Memory B cell (primary cell): Measurements from ENCODE around the gene PARD3B.

Source experiments
- ATAC-seq: fragments of 150-1000 bp; cut with Tn5 transposase; 2 replicates; pipeline ENCODE4 v1.10.0; 2021; ENCODE audit warnings: low read depth, mild to moderate bottlenecking, moderate library complexity
- DNase-seq, 2 donors: peaks; one replicate each; pipeline ENCODE4 v3.0.0; 2022; ENCODE audit warnings: low spot score in 2 of 2
- H3K27ac Mint-ChIP-seq: one replicate; pipeline ENCODE4 v1.8.0; 2022; ENCODE audit warnings: mild to moderate bottlenecking, moderate library complexity, mixed read lengths
- H3K27me3 Mint-ChIP-seq: one replicate; pipeline ENCODE4 v1.8.0; 2022; ENCODE audit warnings: mixed read lengths
- H3K36me3 Mint-ChIP-seq: one replicate; pipeline ENCODE4 v1.8.0; 2022; ENCODE audit warnings: mild to moderate bottlenecking, mixed read lengths
- H3K4me1 Mint-ChIP-seq: one replicate; pipeline ENCODE4 v1.8.0; 2022; ENCODE audit warnings: mixed read lengths
- H3K4me3 Mint-ChIP-seq: one replicate; pipeline ENCODE4 v1.8.0; 2022; ENCODE audit warnings: mild to moderate bottlenecking, moderate library complexity, mixed read lengths
- H3K9me3 Mint-ChIP-seq: one replicate; pipeline ENCODE4 v1.8.0; 2022; ENCODE audit warnings: mixed read lengths

PARD3B gene

DNA sequence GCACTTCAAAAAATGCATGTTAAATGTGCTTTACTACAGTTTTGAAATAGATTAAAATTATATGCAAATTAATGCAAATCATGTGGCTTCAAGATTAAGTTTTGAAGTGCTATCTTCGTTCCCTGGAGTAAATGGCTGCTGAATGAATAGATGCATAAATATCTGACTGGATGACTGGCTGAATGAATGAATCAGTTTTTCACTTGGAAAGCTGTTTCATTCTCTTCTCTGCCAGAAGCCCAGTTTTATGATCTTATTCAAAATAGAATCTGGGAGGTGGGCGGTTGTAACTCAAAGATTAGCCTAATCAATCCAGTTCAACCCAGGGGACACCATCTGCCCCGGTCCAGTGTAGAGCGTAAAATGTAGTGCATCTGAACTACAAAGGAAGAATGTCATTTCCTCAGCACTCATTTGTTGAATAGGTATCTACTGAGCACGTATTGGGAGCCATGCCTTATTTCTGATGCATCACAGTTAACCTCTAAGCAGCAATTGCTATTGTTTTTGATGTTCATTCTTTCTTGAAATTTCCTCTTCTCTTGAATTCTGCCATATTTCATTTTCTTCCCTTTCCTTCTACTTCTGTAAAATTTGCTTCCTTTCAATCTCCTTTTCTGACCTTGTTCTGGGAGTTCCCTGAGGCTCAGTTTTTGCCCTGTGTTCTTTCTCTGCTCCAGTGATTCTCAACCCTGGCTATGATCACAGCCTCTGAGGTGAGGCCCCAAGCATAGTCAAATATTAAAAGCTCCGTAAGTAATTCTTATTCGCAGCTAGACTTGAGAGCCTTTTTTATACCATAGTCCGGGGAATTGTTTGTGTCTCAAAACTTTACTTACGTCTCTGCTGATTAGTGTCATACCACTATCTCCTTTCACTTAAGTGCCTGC is 282.7 kb downstream of the PARD3B start:
- H3K4me1 Mint-ChIP-seq: no peaks in the 10 kb centered on the region

DNA sequence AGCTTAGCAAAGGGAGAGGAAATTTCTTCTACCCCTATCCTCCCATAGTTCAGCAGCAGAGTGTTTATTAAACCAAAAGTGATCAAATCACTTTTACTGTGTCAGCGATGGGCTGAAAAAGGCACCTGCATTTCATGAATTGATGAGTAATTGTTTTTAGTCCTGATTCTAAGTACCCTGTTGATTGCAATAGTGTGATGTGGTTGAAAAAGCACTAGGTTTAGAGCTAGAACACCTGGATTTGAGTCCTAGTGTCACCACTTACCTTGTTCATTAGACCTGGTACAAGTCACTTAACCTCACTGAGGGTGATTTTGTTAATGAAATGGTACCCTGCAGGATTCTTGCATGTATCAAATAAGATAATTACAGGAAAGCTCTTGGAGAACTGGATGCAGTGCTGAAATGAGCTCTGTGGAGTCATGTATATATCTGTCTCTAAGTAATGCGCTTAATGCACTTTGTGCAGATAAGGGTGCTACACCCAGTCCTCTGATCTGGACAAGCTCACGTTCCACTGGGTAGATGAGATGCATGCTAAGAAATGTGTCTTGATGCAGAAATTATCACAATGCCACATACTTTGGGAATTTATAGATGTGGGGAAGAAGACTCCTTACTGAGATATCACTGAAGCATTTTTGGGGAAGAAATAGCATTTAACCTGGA is 289.6 kb downstream of the PARD3B start:
- no peak overlapping the region for H3K27ac Mint-ChIP-seq
- ATAC-seq: no peak
- H3K27me3 Mint-ChIP-seq: no peaks in the 10 kb centered on the region
- H3K4me1 Mint-ChIP-seq: no peaks in the 10 kb centered on the region
- H3K36me3 Mint-ChIP-seq: no peaks in the 10 kb centered on the region
- H3K4me3 Mint-ChIP-seq: no peak overlapping the region
- no peak for DNase-seq
- no peaks in the 10 kb centered on the region for H3K9me3 Mint-ChIP-seq

More for the DNA sequence above, 282.7 kb downstream of the PARD3B start:
- ATAC-seq: no peak
- H3K9me3 Mint-ChIP-seq: peaks cover 4% of the 10 kb centered on the region
- H3K36me3 Mint-ChIP-seq: no peaks in the 10 kb centered on the region
- DNase-seq: no peak
- H3K27ac Mint-ChIP-seq: no peak overlapping the region
- no peaks in the 10 kb centered on the region for H3K27me3 Mint-ChIP-seq
- no peak overlapping the region for H3K4me3 Mint-ChIP-seq

DNA sequence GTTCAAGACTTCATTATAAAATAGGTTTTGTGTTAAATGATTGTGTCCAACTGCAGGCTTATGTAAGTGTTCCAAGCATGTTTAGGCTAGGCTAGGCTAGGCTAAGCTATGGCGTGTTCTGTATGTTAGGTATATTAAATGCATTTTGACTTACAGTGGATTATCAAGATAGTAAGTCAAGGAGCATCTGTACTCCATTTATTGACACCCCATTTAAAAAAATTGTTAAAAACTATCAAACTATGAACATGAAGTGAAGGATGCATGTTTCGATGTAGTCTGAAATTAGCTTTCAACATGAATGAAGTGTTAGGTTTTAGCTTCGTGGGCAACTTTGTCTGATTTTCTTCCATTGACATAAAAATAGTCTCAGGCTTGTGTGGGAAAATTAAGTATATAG is 290.5 kb downstream of the PARD3B start:
- ATAC-seq (no peak), DNase-seq (no peak)
- no peak overlapping the region for H3K27ac Mint-ChIP-seq
- H3K4me3 Mint-ChIP-seq: no peak overlapping the region
- H3K36me3 Mint-ChIP-seq: no peaks in the 10 kb centered on the region
- H3K9me3 Mint-ChIP-seq: no peaks in the 10 kb centered on the region
- no peaks in the 10 kb centered on the region for H3K4me1 Mint-ChIP-seq
- no peaks in the 10 kb centered on the region for H3K27me3 Mint-ChIP-seq

DNA sequence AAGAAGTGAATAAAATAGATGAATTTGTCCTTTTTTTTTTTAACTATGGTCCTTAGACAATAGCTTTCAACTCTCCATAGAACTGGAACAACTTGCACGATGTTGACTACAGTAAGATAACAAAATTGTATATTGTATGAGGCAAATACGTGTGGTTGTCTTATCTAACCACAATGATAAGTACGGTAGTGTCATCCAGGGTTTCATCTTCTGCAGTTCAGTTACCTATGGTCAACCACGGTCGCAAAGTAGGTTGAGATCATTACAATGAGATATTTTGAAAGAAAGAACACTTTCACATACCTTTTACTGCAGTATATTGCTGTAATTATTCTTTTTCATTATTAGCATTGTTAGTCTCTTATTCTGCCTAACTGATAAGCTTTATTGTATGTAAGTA is 295.2 kb downstream of the PARD3B start:
- Mint-ChIP-seq H3K4me1 (no peaks in the 10 kb centered on the region), H3K27me3 (no peaks in the 10 kb centered on the region), H3K9me3 (no peaks in the 10 kb centered on the region), H3K4me3 (no peak overlapping the region), H3K36me3 (no peaks in the 10 kb centered on the region), H3K27ac (no peak overlapping the region)
- DNase-seq (no peak), ATAC-seq (no peak)

DNA sequence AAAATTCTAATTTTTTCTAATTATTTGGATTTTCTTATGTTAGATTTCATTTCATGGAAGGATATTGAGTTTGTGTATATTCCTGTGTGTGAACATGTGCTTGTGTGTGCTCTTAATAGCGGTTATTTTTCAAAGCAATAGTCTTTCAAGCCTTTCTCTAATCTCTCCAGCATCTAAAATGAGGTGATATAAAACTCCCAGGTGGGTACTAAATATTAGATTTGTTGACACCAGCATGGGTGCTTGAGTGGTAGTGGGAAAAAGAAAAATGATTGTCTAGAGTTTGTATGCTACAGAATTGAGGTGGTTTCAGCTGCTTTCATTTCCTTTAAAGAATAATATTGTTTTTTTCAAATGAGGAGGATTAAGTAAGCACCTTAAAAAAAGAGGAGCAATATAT is 296.8 kb downstream of the PARD3B start:
- no peaks in the 10 kb centered on the region for H3K9me3 Mint-ChIP-seq
- H3K4me3 Mint-ChIP-seq: no peak overlapping the region
- DNase-seq (no peak), ATAC-seq (no peak)
- H3K4me1 Mint-ChIP-seq: no peaks in the 10 kb centered on the region
- no peak overlapping the region for H3K27ac Mint-ChIP-seq
- H3K27me3 Mint-ChIP-seq: no peaks in the 10 kb centered on the region
- no peaks in the 10 kb centered on the region for H3K36me3 Mint-ChIP-seq

DNA sequence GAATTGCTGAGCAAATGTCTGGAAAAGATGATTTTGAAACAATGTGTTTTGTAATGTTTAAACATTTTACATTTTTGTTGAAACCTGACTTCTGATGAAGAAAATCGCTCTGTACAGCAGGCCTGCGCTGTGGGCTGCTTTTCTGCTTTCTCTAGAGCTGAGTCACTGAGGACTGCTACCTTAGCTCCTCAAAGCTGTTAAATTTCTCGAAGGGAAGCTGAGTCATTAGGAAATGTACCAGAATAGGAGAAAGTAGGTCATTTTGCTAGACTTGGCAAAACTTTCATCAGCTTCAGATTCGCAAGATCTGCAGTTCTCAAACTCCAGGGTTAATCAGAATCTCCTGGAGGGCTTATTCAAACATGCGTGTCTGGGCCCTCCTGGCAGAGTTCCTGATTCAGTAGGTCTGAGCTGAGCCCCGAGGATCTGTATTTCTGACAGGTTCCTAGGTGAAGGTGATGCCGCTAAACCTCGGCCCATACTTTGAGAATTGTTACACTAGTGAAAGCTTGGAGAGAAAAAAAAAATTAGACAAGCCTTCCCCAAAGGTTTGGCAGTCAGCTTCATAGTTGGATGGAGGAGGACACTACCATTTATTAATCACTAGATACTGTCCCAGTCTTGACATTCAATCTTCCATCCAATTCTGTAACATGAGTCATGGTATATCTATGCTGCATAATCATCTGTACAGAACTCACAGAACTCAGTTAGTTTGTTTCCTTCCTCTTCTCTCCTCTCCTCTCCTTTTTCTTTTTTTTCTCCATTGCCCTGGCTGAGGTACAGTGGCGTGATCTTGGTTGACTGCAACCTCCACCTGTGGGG is 297.6 kb downstream of the PARD3B start:
- H3K27me3 Mint-ChIP-seq: no peaks in the 10 kb centered on the region
- H3K36me3 Mint-ChIP-seq: no peaks in the 10 kb centered on the region
- H3K4me3 Mint-ChIP-seq: no peak overlapping the region
- no peaks in the 10 kb centered on the region for H3K9me3 Mint-ChIP-seq
- no peak overlapping the region for H3K27ac Mint-ChIP-seq
- ATAC-seq (no peak), DNase-seq (no peak)
- no peaks in the 10 kb centered on the region for H3K4me1 Mint-ChIP-seq

DNA sequence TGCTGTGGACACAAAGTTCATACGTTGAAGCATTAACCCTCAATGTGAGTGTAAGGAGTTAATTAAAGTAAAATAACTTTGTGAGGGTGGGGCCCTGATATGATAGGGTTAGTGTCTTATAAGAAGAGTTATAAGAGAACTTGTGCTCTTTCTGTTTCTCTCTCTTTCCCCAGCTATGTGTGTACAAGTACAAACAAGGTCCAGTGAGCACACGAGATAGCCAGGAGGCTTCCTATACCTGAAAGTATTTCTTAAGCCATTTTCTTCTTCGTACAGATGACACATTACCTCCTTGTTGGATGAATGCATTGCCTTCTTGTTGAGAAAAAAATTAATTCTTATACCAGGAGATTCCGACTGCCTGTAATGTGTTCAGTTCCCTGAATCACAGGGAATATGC is 301.2 kb downstream of the PARD3B start:
- ATAC-seq (no peak), DNase-seq (no peak)
- Mint-ChIP-seq H3K9me3 (no peaks in the 10 kb centered on the region), H3K27me3 (no peaks in the 10 kb centered on the region), H3K4me1 (no peaks in the 10 kb centered on the region), H3K4me3 (no peak overlapping the region), H3K27ac (no peak overlapping the region), H3K36me3 (no peaks in the 10 kb centered on the region)

DNA sequence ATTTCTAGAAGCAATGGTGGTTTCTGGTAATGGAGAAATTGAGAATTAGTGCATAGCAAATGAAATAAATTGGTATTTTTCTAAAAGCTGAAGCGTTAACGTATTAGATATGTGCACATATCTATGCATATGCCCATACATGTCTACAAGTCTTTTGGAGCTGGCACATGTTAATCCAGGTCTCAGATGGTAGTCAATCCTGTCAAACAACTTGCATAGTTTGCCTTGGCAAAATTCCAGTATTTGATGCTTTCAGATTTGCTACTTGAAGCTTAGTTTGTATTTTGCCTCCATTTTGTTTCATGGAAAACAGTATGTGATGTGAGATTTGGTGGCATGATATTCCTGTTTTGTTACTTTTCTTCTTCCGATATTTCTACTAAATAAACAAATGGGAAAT is 304.6 kb downstream of the PARD3B start:
- H3K9me3 Mint-ChIP-seq: no peaks in the 10 kb centered on the region
- DNase-seq: no peak

DNA sequence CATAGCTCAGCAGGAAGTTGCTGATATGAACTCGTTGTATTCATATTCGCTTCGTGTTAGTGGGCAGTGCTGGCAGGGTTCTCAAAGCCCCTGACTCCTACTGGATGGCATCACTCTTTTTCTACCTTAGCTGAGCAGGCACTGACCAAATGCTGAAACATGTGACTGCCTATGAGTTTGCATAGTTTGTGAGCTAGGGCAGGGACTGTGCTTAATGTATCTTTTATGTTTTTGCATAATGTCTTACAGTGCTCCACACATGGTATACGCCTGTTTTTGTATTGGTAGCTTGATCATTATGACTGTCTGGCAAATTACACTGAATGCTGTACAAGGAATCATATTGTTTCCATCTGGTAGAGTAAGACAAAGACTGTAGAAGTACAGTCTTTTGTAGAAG is 305.3 kb downstream of the PARD3B start:
- ATAC-seq (no peak), DNase-seq (no peak)
- no peak overlapping the region for H3K4me3 Mint-ChIP-seq
- H3K36me3 Mint-ChIP-seq: no peaks in the 10 kb centered on the region
- no peaks in the 10 kb centered on the region for H3K4me1 Mint-ChIP-seq
- H3K27me3 Mint-ChIP-seq: no peaks in the 10 kb centered on the region
- H3K27ac Mint-ChIP-seq: no peak overlapping the region
- H3K9me3 Mint-ChIP-seq: peaks cover 1% of the 10 kb centered on the region

More for the DNA sequence above, 304.6 kb downstream of the PARD3B start:
- Mint-ChIP-seq H3K4me3 (no peak overlapping the region), H3K27me3 (no peaks in the 10 kb centered on the region), H3K4me1 (no peaks in the 10 kb centered on the region), H3K27ac (no peak overlapping the region), H3K36me3 (no peaks in the 10 kb centered on the region)
- ATAC-seq: no peak

DNA sequence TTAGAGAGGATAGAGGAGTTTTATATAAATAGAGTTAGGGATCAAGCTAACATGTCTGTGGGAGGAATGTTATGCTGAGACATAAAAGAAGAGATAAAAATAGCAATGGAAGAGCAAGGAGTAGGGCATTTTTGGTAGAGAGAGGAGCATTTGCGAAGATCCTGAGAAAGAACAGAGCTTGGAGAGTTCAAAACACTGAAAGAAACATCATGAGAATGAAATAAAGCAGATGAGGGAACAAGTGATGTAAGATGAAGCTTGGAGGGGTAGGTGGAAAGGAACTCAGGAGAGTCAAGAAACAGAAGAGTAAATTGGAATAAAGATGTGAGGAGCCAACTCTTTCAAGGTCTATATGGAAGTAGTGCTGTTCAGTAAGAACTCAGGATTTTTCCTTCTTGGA is 308.6 kb downstream of the PARD3B start:
- Mint-ChIP-seq H3K4me3 (no peak overlapping the region), H3K27ac (no peak overlapping the region), H3K27me3 (no peaks in the 10 kb centered on the region), H3K9me3 (peaks cover 4% of the 10 kb centered on the region), H3K36me3 (no peaks in the 10 kb centered on the region), H3K4me1 (no peaks in the 10 kb centered on the region)
- ATAC-seq (no peak), DNase-seq (no peak)

DNA sequence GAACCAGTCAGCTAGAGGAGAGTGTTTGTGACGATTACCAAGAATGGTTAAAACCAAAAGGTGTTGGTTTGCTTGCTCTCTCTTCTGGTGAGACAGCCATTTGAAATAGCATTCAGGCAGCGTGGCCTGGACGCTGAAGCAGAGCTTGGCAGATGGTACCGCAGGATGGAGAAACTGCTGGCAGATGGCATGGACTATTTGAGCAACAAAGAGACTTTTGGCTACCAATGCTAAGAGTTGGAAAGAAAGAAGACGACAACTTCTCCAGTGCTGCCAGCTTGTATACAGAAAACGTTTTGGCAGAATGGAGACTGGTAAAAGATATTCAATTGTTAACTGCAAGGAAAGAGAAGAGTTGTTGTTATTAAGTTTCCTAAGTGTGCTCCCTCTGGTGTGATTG is 315.0 kb downstream of the PARD3B start:
- ATAC-seq (no peak), DNase-seq (no peak)
- no peaks in the 10 kb centered on the region for H3K4me1 Mint-ChIP-seq
- H3K27me3 Mint-ChIP-seq: no peaks in the 10 kb centered on the region
- no peak overlapping the region for H3K27ac Mint-ChIP-seq
- no peaks in the 10 kb centered on the region for H3K36me3 Mint-ChIP-seq
- no peak overlapping the region for H3K4me3 Mint-ChIP-seq
- H3K9me3 Mint-ChIP-seq: peaks cover 4% of the 10 kb centered on the region

DNA sequence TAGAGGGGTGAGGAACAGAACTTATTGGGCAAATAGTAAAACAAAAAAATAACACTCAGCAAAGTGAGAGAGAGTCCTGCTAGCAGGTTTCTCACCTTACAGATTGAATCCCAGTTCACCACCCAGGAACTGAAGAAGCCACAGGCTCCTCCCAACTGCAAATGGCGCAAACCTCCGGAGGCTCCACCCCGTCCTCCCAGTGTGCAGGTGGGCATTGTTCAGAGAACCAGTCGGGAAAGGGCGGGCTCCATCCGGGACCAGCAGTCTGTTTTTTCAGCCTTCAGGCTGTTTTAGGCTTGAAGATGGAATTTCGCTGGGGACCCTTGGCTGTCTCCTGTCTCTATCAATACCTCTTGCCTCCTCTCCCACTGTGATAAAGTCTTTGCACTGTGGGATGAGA is 317.5 kb downstream of the PARD3B start:
- Mint-ChIP-seq H3K36me3 (no peaks in the 10 kb centered on the region), H3K4me3 (no peak overlapping the region), H3K9me3 (no peaks in the 10 kb centered on the region), H3K4me1 (no peaks in the 10 kb centered on the region), H3K27ac (no peak overlapping the region), H3K27me3 (no peaks in the 10 kb centered on the region)
- ATAC-seq: no peak
- DNase-seq: no peak

DNA sequence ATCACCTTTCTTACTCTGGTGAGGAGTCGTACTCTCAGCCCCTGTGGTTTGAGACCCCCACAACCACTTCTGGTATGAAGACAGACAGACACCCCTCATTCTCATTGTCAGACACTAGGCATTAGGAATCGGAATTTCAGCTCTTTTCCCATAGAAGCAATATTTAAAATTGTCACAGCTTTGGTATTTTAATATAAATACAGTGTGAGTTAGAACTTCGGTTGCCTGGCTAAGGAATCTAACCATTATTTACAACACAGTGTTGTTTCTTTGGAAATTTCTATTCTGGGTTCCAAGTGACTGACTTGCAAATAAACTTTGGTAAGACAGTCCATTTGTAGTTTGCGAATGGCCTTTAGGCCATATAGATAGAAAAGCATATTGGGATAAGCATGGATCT is 318.1 kb downstream of the PARD3B start:
- no peaks in the 10 kb centered on the region for H3K9me3 Mint-ChIP-seq
- H3K27ac Mint-ChIP-seq: no peak overlapping the region
- no peak for DNase-seq
- H3K27me3 Mint-ChIP-seq: no peaks in the 10 kb centered on the region
- ATAC-seq: no peak
- H3K4me1 Mint-ChIP-seq: no peaks in the 10 kb centered on the region
- H3K4me3 Mint-ChIP-seq: no peak overlapping the region
- no peaks in the 10 kb centered on the region for H3K36me3 Mint-ChIP-seq

DNA sequence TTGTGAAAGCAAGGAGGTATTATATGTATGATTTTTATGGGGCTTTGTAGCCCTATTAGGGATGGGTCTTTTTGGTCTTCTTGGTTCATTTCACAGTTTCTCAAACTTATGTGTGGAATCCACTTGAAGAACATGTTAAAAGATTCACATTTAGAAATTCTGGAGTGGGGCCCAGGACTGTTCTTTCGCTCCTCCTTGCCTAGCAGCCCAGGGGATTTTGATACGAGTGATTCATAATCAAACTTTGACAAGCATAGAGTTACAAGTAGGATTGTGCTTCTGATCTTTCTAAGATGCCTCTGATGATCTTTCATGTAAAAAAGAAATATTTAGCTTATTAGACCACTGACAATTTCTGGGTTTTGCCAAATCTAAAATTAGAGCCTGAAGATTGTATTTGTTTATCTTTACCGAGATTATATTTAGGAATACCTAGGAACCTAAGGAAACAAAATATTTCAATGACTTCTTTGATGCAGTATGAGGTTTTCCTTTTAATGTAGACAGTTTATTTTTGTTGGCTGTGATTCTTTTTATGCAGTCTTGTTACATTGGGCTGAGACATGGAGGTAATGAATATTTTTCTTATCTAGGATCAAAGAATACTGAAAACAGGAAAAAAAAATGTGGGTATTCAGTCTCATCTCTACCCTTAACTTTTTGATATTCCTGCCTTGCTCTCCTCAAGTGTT is 324.0 kb downstream of the PARD3B start:
- H3K4me3 Mint-ChIP-seq: no peak overlapping the region
- H3K27me3 Mint-ChIP-seq: no peaks in the 10 kb centered on the region
- H3K27ac Mint-ChIP-seq: no peak overlapping the region
- no peaks in the 10 kb centered on the region for H3K4me1 Mint-ChIP-seq
- H3K36me3 Mint-ChIP-seq: no peaks in the 10 kb centered on the region
- DNase-seq: no peak
- H3K9me3 Mint-ChIP-seq: no peaks in the 10 kb centered on the region
- no peak for ATAC-seq
